ENCODE data around the gene STAG1.

STAG1 gene

GRCh38 chr3:136685882-136686281 is 66.3 kb downstream of the STAG1 start:
- Histone ChIP-seq H3K4me3 (ENCODE audit: low read depth, low read length) (no peak overlapping the region), H3K4me2 (ENCODE audit: low read length) (no peak overlapping the region), H3K18ac (ENCODE audit: low read length) (no peak overlapping the region), H4K12ac (ENCODE audit: low read depth, low read length) (no peak overlapping the region), H3K79me1 (ENCODE audit: low read length) (no peaks in the 10 kb centered on the region), H2BK120ac (ENCODE audit: insufficient read depth, low read length, poor library complexity) (no peak overlapping the region), H3K9me3 (ENCODE audit: insufficient read depth, low read depth, low read length) (no peaks in the 10 kb centered on the region), H2AFZ (ENCODE audit: insufficient read depth, low read length, poor library complexity) (no peak overlapping the region), H4K8ac (ENCODE audit: low read depth, low read length) (no peak overlapping the region), H3K36me3 (ENCODE audit: control insufficient read depth in 1 of 2, insufficient read depth in 2 of 2, low read length in 2 of 2) (no peaks in the 10 kb centered on the region), H4K91ac (ENCODE audit: low read depth, low read length) (no peak overlapping the region), H2BK12ac (ENCODE audit: low read length) (no peak overlapping the region), H2AK5ac (ENCODE audit: low read length) (no peak overlapping the region), H2BK5ac (ENCODE audit: low read depth, low read length, poor library complexity) (no peak overlapping the region), H3K23ac (ENCODE audit: low read length) (no peak overlapping the region), H3K9ac (ENCODE audit: low read length) (no peak overlapping the region), H3K27me3 (ENCODE audit: insufficient read depth, low read length) (no peaks in the 10 kb centered on the region), H3K79me2 (ENCODE audit: control insufficient read depth, insufficient read depth, low read length, poor library complexity) (no peaks in the 10 kb centered on the region), H3K4ac (ENCODE audit: low read depth, low read length) (peak overlapping the region; percentile 86), H3K4me1 (ENCODE audit: control insufficient read depth in 1 of 2, insufficient read depth in 2 of 2, low read length in 2 of 2) (peaks cover 0 to 3% of the 10 kb centered on the region in 2 experiments), H3K27ac (ENCODE audit: low read depth, low read length) (no peak overlapping the region), H3K14ac (ENCODE audit: low read length) (no peak overlapping the region)
- WGBS (ENCODE audit: extremely low coverage, insufficient coverage, insufficient read length) = 100% methylated on average over 1 of the region's 1 CpG
- no peak for DNase-seq

- Histone ChIP-seq H4K8ac (ENCODE audit: low read depth, low read length) (no peak overlapping the region), H3K23ac (ENCODE audit: low read length) (no peak overlapping the region), H2AFZ (ENCODE audit: insufficient read depth, low read length, poor library complexity) (no peak overlapping the region), H3K9ac (ENCODE audit: low read length) (no peak overlapping the region), H3K79me2 (ENCODE audit: control insufficient read depth, insufficient read depth, low read length, poor library complexity) (no peaks in the 10 kb centered on the region), H3K4me3 (ENCODE audit: low read depth, low read length) (no peak overlapping the region), H3K14ac (ENCODE audit: low read length) (no peak overlapping the region), H4K12ac (ENCODE audit: low read depth, low read length) (no peak overlapping the region), H3K4me1 (ENCODE audit: control insufficient read depth in 1 of 2, insufficient read depth in 2 of 2, low read length in 2 of 2) (no peaks in the 10 kb centered on the region), H2BK120ac (ENCODE audit: insufficient read depth, low read length, poor library complexity) (no peak overlapping the region), H3K4ac (ENCODE audit: low read depth, low read length) (no peak overlapping the region), H3K79me1 (ENCODE audit: low read length) (no peaks in the 10 kb centered on the region), H3K27me3 (ENCODE audit: insufficient read depth, low read length) (no peaks in the 10 kb centered on the region), H3K27ac (ENCODE audit: low read depth, low read length) (no peak overlapping the region), H2BK12ac (ENCODE audit: low read length) (no peak overlapping the region), H3K36me3 (ENCODE audit: control insufficient read depth in 1 of 2, insufficient read depth in 2 of 2, low read length in 2 of 2) (no peaks in the 10 kb centered on the region), H3K18ac (ENCODE audit: low read length) (no peak overlapping the region), H3K9me3 (ENCODE audit: insufficient read depth, low read depth, low read length) (no peaks in the 10 kb centered on the region), H3K4me2 (ENCODE audit: low read length) (no peak overlapping the region), H4K91ac (ENCODE audit: low read depth, low read length) (no peak overlapping the region), H2AK5ac (ENCODE audit: low read length) (no peak overlapping the region), H2BK5ac (ENCODE audit: low read depth, low read length, poor library complexity) (no peak overlapping the region)
- no CpG with 5 or more reads among the region's 3 CpGs for WGBS (ENCODE audit: extremely low coverage, insufficient coverage, insufficient read length)
- no peak for DNase-seq
Observed at GRCh38 chr3:136682740-136683312, 69.4 kb downstream of the STAG1 start.

GRCh38 chr3:136678981-136679380 is 73.2 kb downstream of the STAG1 start:
- H2AK5ac ChIP-seq (ENCODE audit: low read length) = no peak overlapping the region
- no peak overlapping the region for H2BK12ac ChIP-seq (ENCODE audit: low read length)
- no peak overlapping the region for H3K14ac ChIP-seq (ENCODE audit: low read length)
- H3K27me3 ChIP-seq (ENCODE audit: insufficient read depth, low read length) = no peaks in the 10 kb centered on the region
- no peak overlapping the region for H3K27ac ChIP-seq (ENCODE audit: low read depth, low read length)
- no peaks in the 10 kb centered on the region for H3K36me3 ChIP-seq (ENCODE audit: control insufficient read depth in 1 of 2, insufficient read depth in 2 of 2, low read length in 2 of 2)
- H2BK120ac ChIP-seq (ENCODE audit: insufficient read depth, low read length, poor library complexity) = no peak overlapping the region
- peak in 1 of 2 donors; percentile 10 for DNase-seq
- no peak overlapping the region for H4K8ac ChIP-seq (ENCODE audit: low read depth, low read length)
- peaks cover 2% of the 10 kb centered on the region for H3K79me2 ChIP-seq (ENCODE audit: control insufficient read depth, insufficient read depth, low read length, poor library complexity)
- H3K18ac ChIP-seq (ENCODE audit: low read length) = no peak overlapping the region
- no CpG with 5 or more reads among the region's 4 CpGs for WGBS (ENCODE audit: extremely low coverage, insufficient coverage, insufficient read length)
- H4K12ac ChIP-seq (ENCODE audit: low read depth, low read length) = no peak overlapping the region
- H2BK5ac ChIP-seq (ENCODE audit: low read depth, low read length, poor library complexity) = no peak overlapping the region
- H3K4me2 ChIP-seq (ENCODE audit: low read length) = no peak overlapping the region
- no peak overlapping the region for H3K9ac ChIP-seq (ENCODE audit: low read length)
- no peaks in the 10 kb centered on the region for H3K4me1 ChIP-seq (ENCODE audit: control insufficient read depth in 1 of 2, insufficient read depth in 2 of 2, low read length in 2 of 2)
- H3K23ac ChIP-seq (ENCODE audit: low read length) = no peak overlapping the region
- no peak overlapping the region for H2AFZ ChIP-seq (ENCODE audit: insufficient read depth, low read length, poor library complexity)
- no peak overlapping the region for H3K4me3 ChIP-seq (ENCODE audit: low read depth, low read length)
- no peak overlapping the region for H4K91ac ChIP-seq (ENCODE audit: low read depth, low read length)
- no peaks in the 10 kb centered on the region for H3K9me3 ChIP-seq (ENCODE audit: insufficient read depth, low read depth, low read length)
- no peak overlapping the region for H3K4ac ChIP-seq (ENCODE audit: low read depth, low read length)
- no peaks in the 10 kb centered on the region for H3K79me1 ChIP-seq (ENCODE audit: low read length)

- Histone ChIP-seq H3K79me2 (ENCODE audit: control insufficient read depth, insufficient read depth, low read length, poor library complexity) (peaks cover 4% of the 10 kb centered on the region), H3K36me3 (ENCODE audit: control insufficient read depth in 1 of 2, insufficient read depth in 2 of 2, low read length in 2 of 2) (peaks cover 0 to 2% of the 10 kb centered on the region in 2 experiments), H2AFZ (ENCODE audit: insufficient read depth, low read length, poor library complexity) (no peak overlapping the region), H3K27me3 (ENCODE audit: insufficient read depth, low read length) (no peaks in the 10 kb centered on the region), H3K14ac (ENCODE audit: low read length) (no peak overlapping the region), H3K79me1 (ENCODE audit: low read length) (no peaks in the 10 kb centered on the region), H2BK12ac (ENCODE audit: low read length) (no peak overlapping the region), H3K23ac (ENCODE audit: low read length) (no peak overlapping the region), H3K4me3 (ENCODE audit: low read depth, low read length) (no peak overlapping the region), H4K12ac (ENCODE audit: low read depth, low read length) (no peak overlapping the region), H3K9ac (ENCODE audit: low read length) (no peak overlapping the region), H3K18ac (ENCODE audit: low read length) (no peak overlapping the region), H2AK5ac (ENCODE audit: low read length) (no peak overlapping the region), H3K4me1 (ENCODE audit: control insufficient read depth in 1 of 2, insufficient read depth in 2 of 2, low read length in 2 of 2) (no peaks in the 10 kb centered on the region), H3K4ac (ENCODE audit: low read depth, low read length) (no peak overlapping the region), H3K27ac (ENCODE audit: low read depth, low read length) (no peak overlapping the region), H4K8ac (ENCODE audit: low read depth, low read length) (no peak overlapping the region), H4K91ac (ENCODE audit: low read depth, low read length) (no peak overlapping the region), H3K4me2 (ENCODE audit: low read length) (no peak overlapping the region), H2BK120ac (ENCODE audit: insufficient read depth, low read length, poor library complexity) (no peak overlapping the region), H2BK5ac (ENCODE audit: low read depth, low read length, poor library complexity) (no peak overlapping the region), H3K9me3 (ENCODE audit: insufficient read depth, low read depth, low read length) (no peaks in the 10 kb centered on the region)
- DNase-seq = no peak
Observed at GRCh38 chr3:136676009-136676408, 76.2 kb downstream of the STAG1 start.

Data from trophoblast cell (in vitro differentiated cells and primary cell).